Breast epithelium (tissue), 4 donors: ENCODE results near the gene UBA7. TPM values are rescaled to one million over a fixed set of nuclear protein-coding genes. Genes with fewer than 3 reads are reported as not detected.

ENCODE experiments used
- DNase-seq, 2 donors: peaks; one replicate each; pipeline ENCODE4 v3.0.0-alpha.2; 2019; ENCODE audit warnings: low spot score in 2 of 2
- H3K27ac ChIP-seq, 2 donors: fragments of 200-600 bp; sonication (generic) in 1 of 2; one replicate each; pipeline ENCODE4 v1.5.1; 2016 to 2019; ENCODE audit warnings: mild to moderate bottlenecking in 1 of 2
- H3K27me3 ChIP-seq, 2 donors: fragments of 200-600 bp; sonication (generic) in 1 of 2; one replicate each; pipeline versions ENCODE4 v1.5.1 to v1.6.0; 2017 to 2019; ENCODE audit warnings: control low read depth in 1 of 2, mild to moderate bottlenecking in 1 of 2
- H3K36me3 ChIP-seq: fragments of 200-600 bp; one replicate; pipeline ENCODE4 v1.5.1; 2019
- H3K4me1 ChIP-seq, 2 donors: fragments of 200-600 bp; sonication (generic); one replicate each; pipeline ENCODE4 v1.5.1; 2016 to 2019; ENCODE audit warnings: control low read depth in 1 of 2
- H3K4me3 ChIP-seq, 3 donors: fragments of 200-600 bp; sonication (generic); 1 replicate in 2 of 3; 2 replicates in 1 of 3; pipeline ENCODE4 v1.5.1; 2016 to 2019; ENCODE audit warnings: mild to moderate bottlenecking in 3 of 3, moderate library complexity in 2 of 3
- H3K9me3 ChIP-seq, 2 donors: fragments of 200-600 bp; sonication (generic) in 1 of 2; one replicate each; pipeline ENCODE4 v1.5.1; 2016 to 2019; ENCODE audit warnings: control low read depth in 1 of 2
- CTCF ChIP-seq, 3 donors: fragments of 450-650 bp; IDR thresholded peaks; one replicate each; pipeline ENCODE4 v1.5.1; 2016 to 2017; ENCODE audit warnings: antibody characterized with exemption in 3 of 3, mild to moderate bottlenecking in 3 of 3, moderate library complexity in 3 of 3
- POLR2A ChIP-seq: fragments of 450-650 bp; IDR thresholded peaks from one replicate; pipeline ENCODE4 v1.6.1; 2016; ENCODE audit warnings: antibody characterized with exemption, mild to moderate bottlenecking, moderate library complexity
- POLR2AphosphoS5 ChIP-seq, 3 donors: sonication (generic); formaldehyde crosslinking; IDR thresholded peaks; one replicate each; pipeline ENCODE4 v1.6.1; 2017; ENCODE audit warnings: antibody characterized with exemption in 3 of 3
- intact Hi-C: fragments of 100-400 bp; cut with DNase I; formaldehyde crosslinking; loops from one replicate; pipeline ENCODE4 v1.15.1; 2023; ENCODE audit warnings: low total_unique reads
- total RNA-seq, 3 donors: library from RNA; depleted of rRNA; stranded (reverse); fragments of >200 nt; gene quantifications; one replicate each; pipeline ENCODE4 v1.1.0, GENCODE V29; 2016

The UBA7 gene
- total RNA-seq, 3 donors from 2014 or later, result 26.4 to 77.4 (median 50.5) TPM

GRCh38 chr3:49845694-49846093 lies 31.9 kb upstream of the UBA7 start:
- TF ChIP-seq POLR2AphosphoS5 (IDR thresholded peaks at IDR 0.05) (no peak), CTCF (IDR thresholded peaks at IDR 0.05) (no peak), POLR2A (no peak)
- intact Hi-C loops, result no loop called here
- H3K9me3 ChIP-seq, result no peaks in the 10 kb centered on the region
- no peak overlapping the region for H3K27ac ChIP-seq
- no peaks in the 10 kb centered on the region for H3K36me3 ChIP-seq
- no peak overlapping the region for H3K4me3 ChIP-seq
- no peak for DNase-seq
- H3K27me3 ChIP-seq, result no peaks in the 10 kb centered on the region
- H3K4me1 ChIP-seq, result no peaks in the 10 kb centered on the region

- H3K4me3 ChIP-seq, result no peak overlapping the region
- no peak for DNase-seq
- intact Hi-C loops, result loop anchor here (5.0 kb wide), 1 partner anchor 37 kb away; no protein-coding TSS in a partner anchor
- TF ChIP-seq CTCF (IDR thresholded peaks at IDR 0.05), result no peak
- no peak for TF ChIP-seq POLR2AphosphoS5 (IDR thresholded peaks at IDR 0.05)
- TF ChIP-seq POLR2A, result no peak
- no peaks in the 10 kb centered on the region for H3K27me3 ChIP-seq
- no peaks in the 10 kb centered on the region for H3K4me1 ChIP-seq
- H3K36me3 ChIP-seq, result no peaks in the 10 kb centered on the region
- no peaks in the 10 kb centered on the region for H3K9me3 ChIP-seq
- H3K27ac ChIP-seq, result no peak overlapping the region
These were observed 30.9 kb upstream of the UBA7 start for GRCh38 chr3:49844464-49845183.

GRCh38 chr3:49842843-49843517 lies 29.2 kb upstream of the UBA7 start:
- intact Hi-C loops, result loop anchor here (5.0 kb wide), 1 partner anchor 36 kb away; no protein-coding TSS in a partner anchor
- no peak for DNase-seq
- no peak overlapping the region for H3K27ac ChIP-seq
- H3K9me3 ChIP-seq, result no peaks in the 10 kb centered on the region
- H3K4me1 ChIP-seq, result no peaks in the 10 kb centered on the region
- no peaks in the 10 kb centered on the region for H3K36me3 ChIP-seq
- H3K27me3 ChIP-seq, result no peaks in the 10 kb centered on the region
- TF ChIP-seq POLR2A (no peak), CTCF (IDR thresholded peaks at IDR 0.05) (no peak), POLR2AphosphoS5 (IDR thresholded peaks at IDR 0.05) (no peak)
- no peak overlapping the region for H3K4me3 ChIP-seq

GRCh38 chr3:49841806-49842205 lies 28.1 kb upstream of the UBA7 start:
- Histone ChIP-seq H3K4me1 (no peaks in the 10 kb centered on the region), H3K4me3 (no peak overlapping the region), H3K27me3 (no peaks in the 10 kb centered on the region), H3K9me3 (no peaks in the 10 kb centered on the region), H3K36me3 (no peaks in the 10 kb centered on the region), H3K27ac (no peak overlapping the region)
- no peak for TF ChIP-seq CTCF (IDR thresholded peaks at IDR 0.05)
- TF ChIP-seq POLR2AphosphoS5 (IDR thresholded peaks at IDR 0.05), result no peak
- no peak for TF ChIP-seq POLR2A
- intact Hi-C loops, result loop anchor here (5.0 kb wide), 1 partner anchor 35 kb away; no protein-coding TSS in a partner anchor
- no peak for DNase-seq

GRCh38 chr3:49841126-49841696 lies 27.5 kb upstream of the UBA7 start:
- TF ChIP-seq CTCF (IDR thresholded peaks at IDR 0.05) (no peak), POLR2A (no peak), POLR2AphosphoS5 (IDR thresholded peaks at IDR 0.05) (no peak)
- no peak overlapping the region for H3K4me3 ChIP-seq
- H3K4me1 ChIP-seq, result no peaks in the 10 kb centered on the region
- no peak for DNase-seq
- no peaks in the 10 kb centered on the region for H3K27me3 ChIP-seq
- no peak overlapping the region for H3K27ac ChIP-seq
- no peaks in the 10 kb centered on the region for H3K36me3 ChIP-seq
- H3K9me3 ChIP-seq, result no peaks in the 10 kb centered on the region
- intact Hi-C loops, result loop anchor here (5.0 kb wide), 1 partner anchor 34 kb away; no protein-coding TSS in a partner anchor
